Loucy (cell line): ENCODE measurements around the gene PRDM7.
A peak's percentile ranks its signal among the peaks of the same experiment; 100 is the strongest.

Source experiments
- H2AFZ ChIP-seq: fragments of 200-600 bp; sonication (generic); 2 replicates; pipeline ENCODE4 v1.6.0; 2016; ENCODE audit warnings: antibody characterized with exemption, mild to moderate bottlenecking, low read length, moderate library complexity
- H3F3A ChIP-seq: fragments of 200-600 bp; 2 replicates; pipeline ENCODE4 v1.6.0; 2016; ENCODE audit warnings: antibody characterized with exemption, low read depth, mild to moderate bottlenecking
- H3K27me3 ChIP-seq: fragments of 200-600 bp; sonication (generic); 2 replicates; pipeline ENCODE4 v1.6.1; 2014; ENCODE audit warnings: low read length, mild to moderate bottlenecking; ENCODE audit not compliant: insufficient read depth, poor library complexity, severe bottlenecking
- H3K36me3 ChIP-seq: fragments of 200-600 bp; sonication (generic); 2 replicates; pipeline ENCODE4 v1.6.1; 2016; ENCODE audit warnings: low read length; ENCODE audit not compliant: insufficient read depth
- H3K4me1 ChIP-seq: fragments of 200-600 bp; sonication (generic); 2 replicates; pipeline ENCODE4 v1.5.1; 2014; ENCODE audit warnings: low read length, mild to moderate bottlenecking; ENCODE audit not compliant: insufficient read depth, poor library complexity, severe bottlenecking
- H3K4me2 ChIP-seq: fragments of 200-600 bp; sonication (generic); 2 replicates; pipeline ENCODE4 v1.6.0; 2014; ENCODE audit warnings: antibody characterized with exemption, low read length, low read depth, mild to moderate bottlenecking; ENCODE audit not compliant: poor library complexity, severe bottlenecking
- H3K4me3 ChIP-seq: fragments of 200-600 bp; sonication (generic); 2 replicates; pipeline ENCODE4 v1.5.1; 2014; ENCODE audit warnings: low read length, mild to moderate bottlenecking, mixed read lengths; ENCODE audit not compliant: poor library complexity, severe bottlenecking
- H3K79me2 ChIP-seq: fragments of 200-600 bp; sonication (generic); 2 replicates; pipeline ENCODE4 v1.6.1; 2014; ENCODE audit warnings: low read length; ENCODE audit not compliant: insufficient read depth
- H3K9ac ChIP-seq: fragments of 200-600 bp; sonication (generic); 2 replicates; pipeline ENCODE4 v1.6.0; 2014; ENCODE audit warnings: mild to moderate bottlenecking, low read depth, low read length, moderate library complexity; ENCODE audit not compliant: poor library complexity, severe bottlenecking
- H3K9me2 ChIP-seq: fragments of 200-600 bp; sonication (generic); replicated peaks from 2 replicates; pipeline ENCODE4 v1.6.1; 2016; ENCODE audit warnings: low read depth, low read length, mixed read lengths
- H3K9me3 ChIP-seq: fragments of 200-600 bp; sonication (generic); 2 replicates; pipeline ENCODE4 v1.6.1; 2014; ENCODE audit warnings: mild to moderate bottlenecking, antibody characterized with exemption, low read length, low read depth; ENCODE audit not compliant: insufficient read depth
- H4K20me1 ChIP-seq: fragments of 200-600 bp; sonication (generic); 2 replicates; pipeline ENCODE4 v1.6.0; 2014; ENCODE audit warnings: antibody characterized with exemption, low read length, mild to moderate bottlenecking; ENCODE audit not compliant: insufficient read depth, poor library complexity, severe bottlenecking
- CTCF ChIP-seq: fragments of 200-600 bp; sonication (generic); conservative IDR thresholded peaks from 2 replicates; pipeline ENCODE4 v1.5.1; 2014; ENCODE audit warnings: mild to moderate bottlenecking, antibody characterized with exemption, low read length
- EZH2phosphoT487 ChIP-seq: fragments of 200-600 bp; IDR thresholded peaks from 2 replicates; pipeline ENCODE4 v1.6.1; 2018; ENCODE audit warnings: antibody characterized with exemption, mild to moderate bottlenecking, moderate library complexity, borderline replicate concordance

The PRDM7 gene

GRCh38 chr16:90019543-90020259 is 57.4 kb downstream of the PRDM7 start:
- Histone ChIP-seq H2AFZ (no peak overlapping the region), H3K36me3 (no peaks in the 10 kb centered on the region), H3K9me3 (no peaks in the 10 kb centered on the region), H3K27me3 (no peaks in the 10 kb centered on the region), H3K4me1 (peaks cover 16% of the 10 kb centered on the region), H3K9me2 (no peaks in the 10 kb centered on the region), H3K4me3 (peak overlapping the region; percentile 32), H3K79me2 (no peaks in the 10 kb centered on the region), H3K4me2 (peak overlapping the region; percentile 48), H3F3A (no peaks in the 10 kb centered on the region), H4K20me1 (no peaks in the 10 kb centered on the region), H3K9ac (no peak overlapping the region)
- TF ChIP-seq CTCF: no peak; the same call in 1 of the 2 replicates

GRCh38 chr16:90018652-90019542 is 58.2 kb downstream of the PRDM7 start, which contains the start of gene DBNDD1:
Gene DBNDD1 (minus strand): TSS chr16:90019456. CDS start chr16:90019341, 115 bp downstream.
- H3K27me3 ChIP-seq: no peaks in the 10 kb centered on the region
- H3K79me2 ChIP-seq: no peaks in the 10 kb centered on the region
- H3K9ac ChIP-seq: no peak within 1 kb of the TSS
- no peaks in the 10 kb centered on the region for H3K9me2 ChIP-seq
- no peaks in the 10 kb centered on the region for H3K9me3 ChIP-seq
- peaks cover 16% of the 10 kb centered on the region for H3K4me1 ChIP-seq
- H4K20me1 ChIP-seq: no peaks in the 10 kb centered on the region
- H3F3A ChIP-seq: no peaks in the 10 kb centered on the region
- H3K36me3 ChIP-seq: no peaks in the 10 kb centered on the region
- TF ChIP-seq CTCF (no peak), EZH2phosphoT487 (no peak)
- H2AFZ ChIP-seq: no peak within 1 kb of the TSS
- H3K4me3 ChIP-seq: peak within 1 kb of the TSS; percentile 59
- H3K4me2 ChIP-seq: peak within 1 kb of the TSS; percentile 53

- H2AFZ ChIP-seq: no peak overlapping the region
- no peak overlapping the region for H3K4me3 ChIP-seq
- TF ChIP-seq CTCF: no peak
- TF ChIP-seq EZH2phosphoT487: no peak
- H3F3A ChIP-seq: no peaks in the 10 kb centered on the region
- peaks cover 16% of the 10 kb centered on the region for H3K4me1 ChIP-seq
- no peaks in the 10 kb centered on the region for H3K36me3 ChIP-seq
- H3K79me2 ChIP-seq: no peaks in the 10 kb centered on the region
- H3K4me2 ChIP-seq: no peak overlapping the region
- H3K9ac ChIP-seq: no peak overlapping the region
- no peaks in the 10 kb centered on the region for H3K27me3 ChIP-seq
- no peaks in the 10 kb centered on the region for H3K9me2 ChIP-seq
- H3K9me3 ChIP-seq: no peaks in the 10 kb centered on the region
- H4K20me1 ChIP-seq: no peaks in the 10 kb centered on the region
Observed at GRCh38 chr16:90018297-90018651, 58.9 kb downstream of the PRDM7 start.
